AG09309 (cell line): ENCODE data around the gene CMTM5.

Experiments
- DNase-seq: peaks from one replicate; pipeline ENCODE4 v3.0.0-alpha.2; 2010; ENCODE audit warnings: low read depth
- H3K4me3 ChIP-seq: 2 replicates; pipeline ENCODE4 v1.5.1; 2011; ENCODE audit warnings: mild to moderate bottlenecking, low read depth, low read length, moderate library complexity; ENCODE audit not compliant: control insufficient read depth
- TF ChIP-seq, protein P1 (sequence below): IDR thresholded peaks from 2 replicates; pipeline ENCODE4 v1.5.1; 2011; ENCODE audit warnings: mild to moderate bottlenecking, low read depth, low read length, inconsistent platforms; ENCODE audit not compliant: insufficient read depth, control insufficient read depth; ENCODE audit errors: missing control alignments

The CMTM5 gene

DNA sequence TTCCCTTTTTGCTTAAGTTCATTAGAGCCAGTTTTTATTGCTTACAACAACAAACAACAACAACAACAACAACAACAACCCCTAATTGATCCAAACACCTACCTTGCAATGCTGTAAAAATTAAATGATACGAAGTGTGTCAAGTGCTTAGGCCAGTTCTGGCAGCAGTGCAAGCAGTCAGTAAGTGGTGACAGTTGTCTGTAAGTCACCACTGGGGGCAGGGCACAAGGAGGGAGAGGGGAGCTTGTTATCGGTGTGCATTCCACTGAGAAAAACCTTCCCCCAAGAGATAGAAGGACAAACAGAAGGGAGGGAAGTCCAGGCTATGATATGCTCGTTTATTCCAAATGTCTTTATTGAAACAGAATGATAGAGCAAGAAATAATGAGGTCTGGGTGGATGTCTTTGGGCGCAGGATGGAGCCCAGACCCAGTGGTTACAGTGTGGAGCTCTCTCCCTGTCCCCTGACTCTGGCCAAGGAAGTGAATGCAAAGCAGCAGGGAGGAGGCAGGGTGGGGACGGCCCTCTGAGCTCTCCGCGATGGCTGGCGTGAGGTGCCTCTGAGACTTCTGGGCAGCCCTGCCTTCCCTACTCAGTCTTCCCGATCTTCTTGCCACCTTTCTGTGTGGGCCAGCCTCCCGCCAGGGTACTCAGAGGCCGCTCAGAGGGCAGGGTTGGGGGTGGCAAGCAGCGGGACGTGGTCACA, 30.7 kb upstream of the CMTM5 start:
- DNase-seq: no peak
- TF ChIP-seq, protein P1, sequence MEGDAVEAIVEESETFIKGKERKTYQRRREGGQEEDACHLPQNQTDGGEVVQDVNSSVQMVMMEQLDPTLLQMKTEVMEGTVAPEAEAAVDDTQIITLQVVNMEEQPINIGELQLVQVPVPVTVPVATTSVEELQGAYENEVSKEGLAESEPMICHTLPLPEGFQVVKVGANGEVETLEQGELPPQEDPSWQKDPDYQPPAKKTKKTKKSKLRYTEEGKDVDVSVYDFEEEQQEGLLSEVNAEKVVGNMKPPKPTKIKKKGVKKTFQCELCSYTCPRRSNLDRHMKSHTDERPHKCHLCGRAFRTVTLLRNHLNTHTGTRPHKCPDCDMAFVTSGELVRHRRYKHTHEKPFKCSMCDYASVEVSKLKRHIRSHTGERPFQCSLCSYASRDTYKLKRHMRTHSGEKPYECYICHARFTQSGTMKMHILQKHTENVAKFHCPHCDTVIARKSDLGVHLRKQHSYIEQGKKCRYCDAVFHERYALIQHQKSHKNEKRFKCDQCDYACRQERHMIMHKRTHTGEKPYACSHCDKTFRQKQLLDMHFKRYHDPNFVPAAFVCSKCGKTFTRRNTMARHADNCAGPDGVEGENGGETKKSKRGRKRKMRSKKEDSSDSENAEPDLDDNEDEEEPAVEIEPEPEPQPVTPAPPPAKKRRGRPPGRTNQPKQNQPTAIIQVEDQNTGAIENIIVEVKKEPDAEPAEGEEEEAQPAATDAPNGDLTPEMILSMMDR: no peak
- no peak overlapping the region for H3K4me3 ChIP-seq

DNA sequence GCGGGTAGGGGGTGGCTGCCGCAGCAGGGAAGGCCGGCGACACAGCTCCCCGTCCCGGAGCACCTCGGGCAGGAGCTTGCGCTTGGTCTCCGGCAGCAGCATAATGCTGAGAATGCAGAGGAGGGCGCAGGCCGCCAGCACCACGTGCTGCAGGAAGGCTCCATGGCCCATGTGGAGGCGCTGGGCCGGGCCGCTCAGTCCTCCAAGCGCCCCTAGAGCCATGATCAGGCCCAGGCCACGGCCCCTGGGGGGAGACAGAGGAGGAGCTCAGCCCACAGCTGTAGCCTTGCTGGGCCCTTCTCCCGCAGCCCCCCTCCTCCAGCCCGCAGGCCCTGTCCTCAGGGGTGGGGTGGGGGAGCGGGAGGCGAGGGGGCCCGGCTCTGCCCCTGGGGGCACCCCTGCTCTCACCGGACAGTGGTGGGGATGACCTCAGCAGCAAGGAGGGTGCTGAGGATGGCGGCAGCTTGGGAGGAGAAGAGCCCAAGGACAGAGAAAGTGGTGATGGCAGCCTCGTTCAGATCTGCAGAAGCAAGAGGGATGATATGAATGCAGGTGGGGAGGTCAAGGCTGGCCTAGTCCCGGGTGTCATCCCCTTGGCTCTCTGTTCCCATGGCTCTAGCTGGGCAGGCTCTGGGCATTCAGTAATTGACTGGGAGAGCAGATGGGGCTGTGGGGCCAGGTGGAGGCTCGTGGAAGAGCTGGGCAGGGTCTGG, 30.0 kb upstream of the CMTM5 start:
- TF ChIP-seq, protein P1: no peak
- no peak for DNase-seq
- H3K4me3 ChIP-seq: no peak overlapping the region

DNA sequence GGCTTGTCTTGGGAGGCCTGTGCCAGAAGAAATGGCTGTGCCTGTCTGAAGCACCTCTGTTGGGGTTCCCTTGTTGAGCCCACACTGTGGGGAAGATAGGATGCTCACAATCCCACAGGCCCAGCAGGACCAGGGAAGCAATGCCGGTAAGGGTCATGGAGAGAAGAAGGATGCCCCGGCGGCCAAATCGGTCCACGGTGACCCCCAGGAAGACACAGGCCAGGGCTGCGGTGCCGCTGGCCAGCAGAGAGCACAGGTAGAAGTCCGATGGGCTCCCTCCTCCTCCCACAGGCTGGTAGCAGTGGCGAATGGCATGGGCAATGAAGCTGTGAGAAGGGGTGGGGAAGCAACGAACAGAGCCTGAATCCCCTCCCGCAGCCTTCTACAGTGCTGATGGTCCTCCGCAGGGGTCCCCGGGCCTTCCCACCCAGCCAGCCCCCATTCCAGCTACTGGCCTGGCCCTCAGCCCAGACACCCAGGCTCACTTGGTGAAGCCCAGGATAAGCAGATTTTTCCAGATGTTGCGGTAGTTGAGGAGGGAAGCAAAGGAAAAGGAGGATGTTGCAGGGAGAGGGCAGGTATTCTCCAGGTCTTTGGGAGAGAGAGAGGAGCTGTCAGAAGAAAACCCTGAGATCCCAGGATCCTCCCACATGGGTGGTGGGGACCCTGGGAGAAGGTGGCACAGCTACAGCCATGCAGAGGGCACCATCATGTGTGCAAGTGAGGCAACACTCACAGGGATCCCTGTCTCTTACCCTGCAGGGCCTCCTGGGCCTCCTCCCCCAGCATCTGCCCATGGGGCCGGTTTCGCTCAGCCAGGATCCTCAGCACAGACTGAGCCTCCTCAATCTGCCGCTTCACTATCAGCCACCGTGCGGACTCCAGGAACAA, 29.2 kb upstream of the CMTM5 start:
- H3K4me3 ChIP-seq: no peak overlapping the region
- no peak for DNase-seq
- TF ChIP-seq, protein P1: no peak

DNA sequence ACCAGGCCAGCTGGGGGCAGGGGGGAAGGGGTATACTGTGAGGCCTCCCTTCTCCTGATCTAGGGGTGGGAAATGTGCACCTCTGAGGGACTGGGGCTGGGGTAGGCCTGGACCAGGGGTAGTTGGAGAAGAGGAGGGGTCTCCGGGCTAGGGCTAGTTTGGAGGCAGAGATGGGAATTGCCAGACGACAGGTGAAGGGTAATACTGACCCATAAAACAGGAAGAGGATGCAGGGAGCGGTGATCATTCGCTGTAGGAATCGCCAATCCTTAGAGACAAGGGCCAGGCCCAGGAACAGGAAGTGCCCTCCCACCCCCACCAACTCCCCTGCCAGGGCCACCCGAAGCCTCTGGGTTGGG, 28.6 kb upstream of the CMTM5 start:
- TF ChIP-seq, protein P1: no peak
- no peak for DNase-seq
- H3K4me3 ChIP-seq: no peak overlapping the region

DNA sequence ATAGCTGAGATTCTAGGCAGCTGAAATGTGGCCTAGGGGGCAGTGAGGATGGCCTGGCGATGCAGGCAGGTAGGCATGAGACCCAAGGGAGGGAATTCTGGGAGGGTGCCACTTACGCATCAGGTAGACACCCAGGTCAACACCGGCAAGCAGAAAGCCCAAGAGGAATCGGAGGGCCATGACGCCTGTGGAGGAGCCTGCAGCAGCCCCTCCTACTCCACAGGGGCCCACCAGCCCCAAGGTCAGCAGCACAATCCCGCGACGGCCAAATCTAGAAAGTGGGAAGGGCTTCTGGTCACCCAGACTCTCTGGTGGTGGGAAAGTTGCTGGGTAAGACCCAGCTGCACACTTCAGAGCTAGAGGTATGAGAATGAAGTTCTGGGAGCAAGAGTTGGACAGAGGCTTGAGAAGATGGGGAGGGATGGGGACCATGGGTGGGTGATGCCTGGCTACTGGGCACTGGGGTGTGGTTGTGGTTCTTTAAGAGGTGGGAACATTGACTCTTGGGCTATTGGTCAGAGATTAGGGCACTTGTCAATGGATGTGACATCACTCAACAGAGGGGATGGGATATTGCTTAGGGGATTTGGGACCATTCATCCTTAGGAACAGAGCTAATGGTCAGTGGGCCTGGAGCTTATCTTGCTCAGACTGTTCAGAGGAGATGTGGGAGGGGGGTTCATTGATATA, 27.5 kb upstream of the CMTM5 start:
- TF ChIP-seq, protein P1: no peak
- no peak overlapping the region for H3K4me3 ChIP-seq
- no peak for DNase-seq

DNA sequence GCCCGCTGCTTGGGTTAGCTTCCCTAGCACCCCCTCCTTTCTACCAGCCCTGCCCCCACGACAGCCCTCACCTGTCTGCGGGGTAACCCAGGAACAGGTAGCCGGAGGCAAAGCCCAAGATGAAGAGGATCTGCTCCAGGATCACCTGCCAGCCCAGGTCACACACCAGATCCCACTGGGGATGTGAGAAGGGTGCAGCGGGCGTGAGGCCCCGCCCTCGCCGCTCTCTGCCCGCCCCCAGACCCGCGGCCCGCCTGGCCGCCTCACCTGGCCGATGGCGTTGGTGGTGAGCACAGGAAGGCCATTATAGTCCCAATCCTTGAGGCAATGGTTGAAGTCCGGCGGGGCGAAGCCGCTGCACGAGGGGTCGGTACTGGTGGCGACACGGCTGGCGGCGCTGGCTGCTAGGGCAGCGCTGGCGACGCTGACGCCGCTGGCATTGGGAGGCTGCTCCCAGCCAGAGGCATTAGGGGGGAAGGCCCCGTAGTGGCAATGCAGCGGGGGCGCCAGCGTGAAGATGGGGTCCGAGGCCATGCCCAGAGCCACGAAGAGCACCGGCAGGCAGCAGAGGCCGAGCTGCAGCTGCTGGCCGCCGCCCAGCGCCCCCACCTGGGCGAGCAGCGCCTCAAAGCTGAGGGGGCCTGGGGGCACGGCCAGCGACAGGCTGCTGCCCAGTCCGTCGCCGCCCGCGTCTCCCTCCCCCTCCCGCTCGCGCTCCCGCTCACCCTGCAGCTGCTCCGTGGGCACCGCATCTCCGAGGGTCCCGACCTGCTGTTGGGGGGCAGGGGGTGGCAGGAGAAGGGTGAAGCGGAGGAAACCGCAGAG, 25.0 kb upstream of the CMTM5 start:
- peak overlapping the region; percentile 84 for H3K4me3 ChIP-seq
- DNase-seq: no peak
- TF ChIP-seq, protein P1: no peak
